ENCODE results near the gene MMP15.
A peak's percentile ranks its signal among the peaks of the same experiment; 100 is the strongest.
"Not testable (repeated sequence)": the region's sequence is repeated elsewhere in the genome, so short reads cannot be mapped to it uniquely, and the experiment has no call there.

MMP15 gene

DNA sequence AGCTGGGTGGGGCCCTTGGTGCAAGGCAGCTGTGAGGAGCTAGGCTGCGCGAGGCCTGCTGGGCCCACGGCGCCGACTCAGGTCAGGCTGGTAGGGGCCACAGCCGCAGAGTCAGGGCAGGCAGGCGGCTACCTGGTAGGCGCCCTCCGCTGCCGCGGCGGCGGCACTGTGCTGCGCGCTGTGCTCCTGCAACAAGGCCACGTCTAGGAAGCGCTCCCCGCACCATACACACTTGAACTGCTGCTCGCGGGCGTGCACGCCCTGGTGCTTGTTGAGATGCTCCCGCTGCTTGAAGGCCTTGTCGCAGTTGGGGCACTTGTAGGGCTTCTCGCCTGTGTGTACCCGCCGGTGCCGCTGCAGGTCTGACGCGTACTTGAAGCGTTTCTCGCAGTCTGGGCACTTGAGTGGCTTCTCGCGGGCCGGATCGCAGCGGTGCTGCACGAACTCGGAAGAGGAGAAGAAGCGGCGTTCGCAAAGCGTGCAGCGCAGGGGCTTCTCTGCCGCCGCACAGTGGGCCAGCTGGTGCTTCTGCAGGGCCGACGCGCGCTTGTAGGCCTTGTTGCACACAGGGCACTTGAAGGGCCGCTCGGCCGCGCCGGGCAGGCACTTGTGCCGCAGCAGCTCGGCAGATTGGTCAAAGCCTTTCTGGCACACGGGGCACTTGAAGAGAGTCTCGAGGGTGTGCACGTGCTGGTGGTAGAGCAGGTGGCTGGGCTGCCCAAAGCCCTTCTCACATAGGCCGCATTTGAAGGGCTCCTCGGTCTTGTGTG is 29.0 kb upstream of the MMP15 start:
- no peak for DNase-seq

DNA sequence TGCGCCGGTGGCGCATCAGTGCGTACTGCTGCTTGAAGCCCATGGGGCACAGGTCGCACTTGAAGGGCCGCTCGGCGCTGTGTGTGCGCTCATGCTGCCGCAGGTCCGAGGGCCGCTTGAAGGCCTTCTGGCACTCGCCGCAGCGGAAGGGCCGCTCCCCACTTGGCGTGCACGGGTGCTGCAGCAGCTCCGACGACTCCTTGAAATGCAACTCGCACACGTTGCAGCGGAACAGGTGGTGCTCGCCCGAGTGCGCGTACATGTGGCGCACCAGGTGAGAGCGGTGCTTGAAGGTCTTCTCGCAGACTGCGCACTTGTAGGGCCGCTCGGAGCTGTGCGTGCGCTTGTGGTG is 28.4 kb upstream of the MMP15 start:
- DNase-seq: no peak

DNA sequence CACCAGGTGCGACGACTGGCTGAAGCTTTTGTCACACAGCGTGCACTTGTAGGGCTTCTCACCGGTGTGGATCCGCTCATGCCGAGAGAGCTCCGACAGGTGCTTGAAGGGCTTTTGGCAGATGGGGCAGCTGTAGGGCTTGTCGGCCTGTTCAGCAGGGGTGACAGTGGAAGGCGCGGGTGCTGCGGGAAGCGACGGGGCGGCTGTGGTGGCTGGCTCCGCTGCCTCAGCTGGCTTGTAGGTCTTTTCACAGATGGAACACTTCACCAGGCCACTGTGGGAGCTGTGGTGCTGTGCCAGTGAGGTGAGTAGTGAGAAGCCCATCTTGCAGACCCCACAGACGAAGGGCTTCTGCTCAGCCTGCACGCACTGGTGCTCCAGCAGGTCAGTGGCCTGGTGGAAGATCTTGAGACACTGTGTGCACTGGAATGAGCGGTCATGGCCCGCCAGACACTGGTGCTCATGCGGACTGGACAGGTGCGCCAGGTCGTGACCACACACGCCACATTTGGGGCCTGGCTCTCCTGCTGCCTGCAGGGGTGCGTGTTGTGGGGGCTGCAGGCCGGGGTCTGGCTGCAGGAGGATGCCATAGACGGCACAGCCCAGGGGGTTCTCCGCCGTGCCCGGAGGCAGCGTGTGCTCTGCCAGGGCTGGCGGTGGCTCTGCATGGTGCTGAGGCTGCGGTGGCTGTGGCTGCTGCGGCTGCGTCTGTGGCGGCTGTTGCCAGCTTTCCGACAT is 27.9 kb upstream of the MMP15 start:
- DNase-seq: no peak

DNA sequence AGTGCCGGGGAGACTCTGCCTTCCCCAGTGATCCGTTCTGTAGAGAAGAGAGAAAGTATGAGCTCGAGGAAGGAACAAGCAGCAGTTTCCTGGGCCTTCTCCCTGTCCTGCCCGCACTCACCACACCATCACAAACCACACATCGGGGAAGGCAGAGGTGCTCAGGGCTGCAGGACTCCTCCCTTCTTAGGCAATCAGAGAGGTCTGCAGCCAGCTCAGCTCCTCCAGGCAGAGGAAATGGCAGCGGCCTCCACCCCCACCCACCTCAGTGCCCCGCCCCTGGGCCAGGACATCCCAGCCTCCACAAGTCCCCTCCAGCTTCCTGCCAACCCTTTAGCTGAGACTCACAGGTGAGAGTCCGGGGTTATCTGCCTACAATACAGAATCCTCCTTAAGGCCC is 27.1 kb upstream of the MMP15 start:
- DNase-seq: peak; percentile 9

DNA sequence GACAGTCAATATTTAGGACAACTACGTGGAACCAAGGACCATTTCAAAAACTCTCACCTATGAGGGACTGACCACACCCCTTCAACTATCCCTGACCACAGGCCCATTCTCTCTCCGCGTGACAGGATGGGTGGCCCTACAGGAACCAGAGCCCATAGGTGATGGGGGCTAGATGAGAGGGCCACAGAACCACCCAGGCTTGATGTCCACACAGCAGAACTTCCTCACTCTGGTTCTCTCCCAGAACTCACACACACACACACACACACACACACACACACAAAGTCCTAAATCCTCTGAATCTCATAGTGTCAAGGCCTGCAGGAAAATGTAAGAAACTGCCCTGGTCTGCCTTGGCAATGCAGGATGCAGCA is 26.6 kb upstream of the MMP15 start:
- DNase-seq: no peak

DNA sequence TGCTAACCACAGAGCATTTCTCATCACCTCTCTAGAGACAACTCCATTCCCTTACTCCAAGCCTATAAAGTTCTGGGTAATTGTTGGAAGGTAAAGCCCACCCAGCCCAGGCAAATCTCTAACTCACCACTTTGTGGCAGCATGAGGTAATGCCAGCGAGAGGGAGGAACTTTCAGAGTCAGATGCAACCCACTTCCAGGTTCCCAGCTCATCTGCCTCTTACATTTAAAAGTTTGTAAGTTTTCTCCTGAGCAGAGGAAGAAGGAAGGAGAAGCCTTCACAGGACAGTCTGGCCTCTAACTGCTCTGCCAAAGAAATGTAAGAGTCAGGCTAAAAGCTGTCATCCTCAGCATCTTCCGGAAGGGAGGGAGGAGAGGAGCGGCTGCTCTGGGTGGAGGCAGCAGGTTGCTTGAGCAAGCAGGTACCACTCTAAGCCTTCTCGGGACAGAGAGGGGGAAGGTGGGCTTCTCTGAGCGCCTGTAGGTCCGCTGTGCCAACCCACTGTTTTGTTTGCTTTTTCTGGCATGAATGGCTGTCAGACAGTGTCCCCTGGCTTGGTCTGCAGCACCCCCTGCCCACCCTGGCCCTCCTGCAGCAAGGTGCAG is 26.1 kb upstream of the MMP15 start:
- peak; percentile 4 for DNase-seq

DNA sequence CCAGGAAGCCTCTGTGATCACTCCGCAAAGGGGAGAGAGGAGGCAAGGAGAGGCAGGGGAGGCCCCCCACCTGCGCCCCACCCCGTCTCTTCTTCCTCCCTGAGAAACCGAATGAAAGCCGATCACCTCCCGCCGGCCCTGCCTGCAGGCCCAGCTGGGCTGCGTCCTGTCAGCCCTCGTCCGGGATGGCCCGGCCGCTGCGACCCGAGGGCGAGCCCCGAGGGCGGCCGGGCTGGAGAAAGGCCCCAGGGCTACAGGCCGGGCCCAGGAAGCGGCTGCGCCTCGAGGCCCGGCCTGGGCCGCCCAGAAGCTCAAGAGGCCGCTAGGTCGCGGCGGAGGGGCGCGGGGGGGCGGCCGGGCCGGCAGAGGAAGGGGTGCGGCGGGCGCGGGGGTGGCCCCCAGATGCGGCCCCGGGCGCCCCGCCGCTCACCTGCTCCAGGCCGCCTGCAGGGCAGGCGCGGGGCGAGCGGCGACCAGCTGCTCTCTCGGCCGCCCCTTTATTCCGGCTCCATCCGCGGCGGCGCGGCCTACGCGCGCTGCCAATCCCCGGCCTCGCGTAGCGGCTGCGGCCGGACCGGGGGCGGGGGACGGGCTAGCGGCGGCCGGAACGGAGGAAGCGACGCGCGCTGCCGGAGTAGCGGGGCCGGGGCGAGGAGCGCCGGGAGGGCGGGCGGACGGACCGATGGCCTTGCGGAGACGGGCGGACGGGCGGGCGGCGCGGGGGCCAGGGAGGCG is 25.4 kb upstream of the MMP15 start, which contains the start of gene ZNF319:
TSS of gene ZNF319 (minus strand) at position 702 of the 735 bp plus-strand sequence. CDS start 2,407 bp downstream, outside the sequence.
- DNase-seq: no peak

DNA sequence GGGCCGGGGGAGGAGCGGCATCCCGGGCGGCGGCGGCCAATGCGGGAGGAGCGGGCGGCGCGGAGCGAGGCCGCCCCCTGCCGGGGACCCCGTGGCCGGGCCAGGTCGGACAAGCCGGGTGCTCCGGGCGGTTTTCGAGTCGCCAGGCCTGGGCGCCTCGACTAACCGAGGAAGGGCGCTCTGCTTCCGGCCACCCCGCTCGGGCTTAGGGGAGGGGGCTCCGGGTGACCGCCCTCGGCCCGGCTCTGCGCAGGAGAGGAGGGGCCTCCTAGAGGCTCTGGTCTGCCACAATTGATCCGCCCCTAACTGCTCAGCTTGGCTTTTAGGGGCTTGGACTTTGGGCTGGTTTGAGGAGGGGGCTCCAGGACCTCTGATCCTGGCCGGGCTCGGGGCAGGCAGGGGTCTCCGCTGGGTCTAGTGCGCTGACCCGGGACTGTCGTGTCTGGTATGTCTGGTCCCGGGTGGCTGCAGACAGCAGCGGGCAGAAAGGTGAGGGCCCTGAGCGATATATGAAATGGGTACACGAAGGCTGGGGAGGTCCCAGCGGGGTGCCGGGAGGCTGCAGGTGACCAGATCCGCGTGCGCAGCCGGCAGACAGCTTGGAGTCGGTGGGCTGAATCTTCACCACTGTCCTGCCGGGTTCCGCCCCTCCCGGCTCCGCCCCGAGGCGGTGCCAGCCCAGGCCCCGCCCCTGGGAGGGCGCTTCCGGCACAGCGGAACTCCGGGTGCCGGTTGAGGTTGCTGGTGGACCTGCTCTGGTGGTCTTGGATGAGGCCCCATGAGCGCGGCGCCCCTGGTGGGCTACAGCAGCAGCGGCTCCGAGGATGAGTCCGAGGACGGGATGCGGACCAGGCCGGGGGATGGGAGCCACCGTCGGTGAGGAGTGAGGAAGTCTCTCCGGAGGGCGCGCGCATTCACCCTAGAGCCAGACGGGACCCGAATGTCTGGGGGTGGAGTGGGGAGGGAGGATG is 24.6 kb upstream of the MMP15 start, which contains the start of gene USB1:
TSS of gene USB1 (plus strand) at position 702 of the 971 bp plus-strand sequence. CDS start at position 779, 77 bp downstream.
- peak; percentile 53 for DNase-seq

DNA sequence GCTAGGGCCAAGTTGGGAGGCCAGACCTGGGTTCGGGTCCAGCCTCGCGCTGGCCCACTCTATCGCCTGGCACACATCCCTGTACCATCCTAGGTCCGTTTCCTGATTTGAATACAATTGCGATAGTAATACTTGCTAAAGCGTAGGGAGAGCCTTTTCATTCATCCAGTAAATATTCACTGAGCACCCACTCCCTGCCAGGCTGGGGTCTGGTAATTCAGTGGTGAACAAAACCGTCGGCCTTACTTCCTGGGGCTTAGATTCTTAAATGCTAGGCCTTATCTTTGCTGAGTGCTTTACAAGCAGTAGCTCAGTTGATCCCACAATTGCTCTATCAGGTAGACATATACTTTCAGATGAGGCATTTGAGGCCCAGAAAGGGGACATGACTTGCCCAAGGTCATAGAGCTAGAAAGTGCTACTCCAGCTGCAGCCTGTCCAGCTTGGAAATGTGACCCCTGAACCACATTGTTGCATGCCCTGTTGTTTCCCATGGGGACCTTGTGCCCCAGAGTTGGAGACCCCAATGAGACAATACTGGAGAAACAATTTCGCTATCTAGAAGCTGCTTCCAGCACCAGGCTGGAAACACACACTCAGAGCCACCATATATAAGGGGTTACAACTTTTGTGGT is 23.7 kb upstream of the MMP15 start:
- no peak for DNase-seq

DNA sequence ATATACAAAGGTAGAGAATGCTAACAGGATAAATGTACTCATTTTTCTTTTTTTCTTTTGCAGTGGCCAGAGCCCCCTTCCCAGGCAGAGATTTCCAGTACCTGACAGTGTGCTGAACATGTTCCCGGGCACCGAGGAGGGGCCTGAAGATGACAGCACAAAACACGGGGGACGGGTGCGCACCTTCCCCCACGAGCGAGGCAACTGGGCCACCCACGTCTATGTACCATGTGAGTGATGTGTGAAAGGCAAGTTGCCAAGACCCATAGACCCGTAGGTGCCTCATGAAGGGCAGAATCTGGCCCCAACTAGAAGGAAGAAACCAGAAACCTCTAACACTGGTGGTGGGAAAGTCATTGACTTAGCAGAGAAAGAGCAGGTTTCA is 23.1 kb upstream of the MMP15 start:
- DNase-seq: no peak

DNA sequence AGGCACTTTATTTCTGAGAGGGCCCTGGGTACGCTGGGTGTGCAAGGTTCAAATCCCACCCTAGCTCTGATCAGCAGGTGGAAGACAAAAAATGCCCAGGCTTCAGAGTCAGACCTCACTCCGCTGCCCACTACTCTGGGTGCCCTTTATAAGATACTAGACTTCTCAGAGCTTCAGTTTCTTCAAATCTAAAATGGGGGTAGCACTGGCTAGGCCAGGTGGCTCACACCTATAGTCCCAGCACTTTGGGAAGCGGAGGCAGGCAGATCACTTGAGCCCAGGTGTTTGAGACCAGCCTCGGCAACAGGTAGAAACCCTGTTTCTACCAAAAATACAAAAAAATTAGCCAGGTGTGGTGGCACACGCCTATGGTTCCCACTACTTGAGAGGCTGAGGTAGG is 22.6 kb upstream of the MMP15 start:
- DNase-seq: no peak

DNA sequence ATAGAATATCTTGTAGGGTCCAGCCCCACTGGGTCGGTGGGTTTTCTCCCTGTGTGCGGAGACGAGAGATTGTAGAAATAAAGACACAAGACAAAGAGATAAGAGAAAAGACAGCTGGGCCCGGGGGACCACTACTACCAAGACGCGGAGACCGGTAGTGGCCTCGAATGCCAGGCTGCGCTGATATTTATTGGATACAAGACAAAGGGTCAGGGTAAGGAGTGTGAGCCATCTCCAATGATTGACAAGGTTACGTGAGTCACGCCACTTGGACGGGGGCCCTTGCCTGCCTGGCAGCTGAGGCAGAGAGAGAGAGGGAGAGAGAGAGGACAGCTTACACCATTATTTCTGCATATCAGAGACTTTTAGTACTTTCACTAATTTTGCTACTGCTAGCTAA is 20.8 kb upstream of the MMP15 start:
- DNase-seq: not testable (repeated sequence)

DNA sequence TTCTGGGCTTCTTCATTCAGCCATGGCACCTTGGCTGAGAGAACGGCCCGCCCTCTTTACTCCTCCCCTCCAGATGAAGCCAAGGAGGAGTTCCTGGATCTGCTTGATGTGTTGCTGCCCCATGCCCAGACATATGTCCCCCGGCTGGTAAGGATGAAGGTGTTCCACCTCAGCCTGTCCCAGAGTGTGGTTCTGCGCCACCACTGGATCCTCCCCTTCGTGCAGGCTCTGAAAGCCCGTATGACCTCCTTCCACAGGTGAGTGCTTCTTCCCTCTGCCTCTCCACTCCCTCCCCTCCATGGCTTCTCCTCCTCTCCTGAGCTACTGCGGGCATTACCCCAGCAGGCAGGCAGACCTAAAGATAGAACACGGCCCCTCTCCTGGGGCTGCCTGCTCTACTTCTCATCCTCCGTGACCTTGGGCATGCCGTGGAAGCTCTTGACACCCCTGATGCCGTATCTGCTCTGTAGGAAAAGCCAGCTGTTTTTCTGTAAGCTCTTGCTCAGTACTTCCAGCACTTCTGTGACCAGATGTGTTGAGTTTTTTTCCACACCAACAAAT is 15.6 kb upstream of the MMP15 start:
- no peak for DNase-seq

DNA sequence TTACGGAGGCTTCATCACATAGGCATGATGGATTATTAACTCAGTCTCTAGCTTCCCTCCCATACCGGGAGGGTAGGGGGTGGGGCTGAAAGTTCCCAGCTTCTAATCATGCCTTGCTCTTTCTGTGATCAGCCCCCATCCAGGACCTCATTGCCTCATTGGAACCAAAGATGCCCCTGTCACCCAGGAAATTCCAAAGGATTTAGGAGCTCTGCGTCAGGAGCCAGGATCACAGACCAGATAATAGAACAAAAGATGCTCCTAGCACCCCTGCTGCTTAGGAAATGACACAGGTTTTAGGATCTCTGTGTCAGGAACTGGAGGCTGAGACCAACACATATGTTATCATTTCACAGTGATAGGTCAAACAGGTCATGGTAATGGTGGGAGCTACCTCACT is 14.7 kb upstream of the MMP15 start:
- no peak for DNase-seq

DNA sequence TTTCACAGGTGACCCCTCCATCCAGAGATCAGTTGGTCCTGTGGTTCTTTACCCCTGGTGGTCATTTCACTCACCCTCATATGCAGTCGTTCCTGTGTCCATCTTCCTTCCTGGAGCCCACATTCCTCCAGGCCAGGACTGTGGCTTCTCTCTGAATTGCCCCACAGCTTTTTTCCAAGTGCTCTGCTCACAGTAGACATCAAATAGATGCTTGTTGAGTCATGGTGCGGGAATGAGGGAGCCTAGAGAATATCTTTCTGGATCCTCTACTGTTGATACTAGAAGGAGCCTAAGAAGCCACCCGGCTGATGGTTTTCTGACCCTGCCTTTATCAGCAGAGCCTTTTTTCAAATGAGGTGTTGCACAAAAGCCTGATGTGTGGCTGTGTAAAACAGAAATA is 13.9 kb upstream of the MMP15 start:
- no peak for DNase-seq

DNA sequence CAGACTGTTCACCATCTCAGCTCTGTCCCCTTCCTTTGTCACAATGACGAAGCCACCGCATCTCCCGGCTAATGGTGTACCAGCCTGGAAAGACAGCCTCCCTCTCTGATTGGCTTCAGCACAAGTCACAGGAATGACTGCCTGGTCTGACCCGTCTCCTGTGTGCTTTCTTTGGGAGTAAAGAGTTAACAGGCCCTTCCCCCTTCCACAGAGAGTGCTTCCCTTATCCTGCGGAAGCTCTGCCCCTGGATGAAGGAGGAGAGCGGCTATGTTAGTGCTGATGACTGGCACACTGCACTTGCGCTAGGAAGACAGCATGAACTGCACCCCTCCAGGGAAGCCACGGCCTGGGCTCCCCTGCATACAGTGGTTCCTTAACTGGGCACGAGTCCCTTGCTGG is 13.1 kb upstream of the MMP15 start:
- DNase-seq: no peak

DNA sequence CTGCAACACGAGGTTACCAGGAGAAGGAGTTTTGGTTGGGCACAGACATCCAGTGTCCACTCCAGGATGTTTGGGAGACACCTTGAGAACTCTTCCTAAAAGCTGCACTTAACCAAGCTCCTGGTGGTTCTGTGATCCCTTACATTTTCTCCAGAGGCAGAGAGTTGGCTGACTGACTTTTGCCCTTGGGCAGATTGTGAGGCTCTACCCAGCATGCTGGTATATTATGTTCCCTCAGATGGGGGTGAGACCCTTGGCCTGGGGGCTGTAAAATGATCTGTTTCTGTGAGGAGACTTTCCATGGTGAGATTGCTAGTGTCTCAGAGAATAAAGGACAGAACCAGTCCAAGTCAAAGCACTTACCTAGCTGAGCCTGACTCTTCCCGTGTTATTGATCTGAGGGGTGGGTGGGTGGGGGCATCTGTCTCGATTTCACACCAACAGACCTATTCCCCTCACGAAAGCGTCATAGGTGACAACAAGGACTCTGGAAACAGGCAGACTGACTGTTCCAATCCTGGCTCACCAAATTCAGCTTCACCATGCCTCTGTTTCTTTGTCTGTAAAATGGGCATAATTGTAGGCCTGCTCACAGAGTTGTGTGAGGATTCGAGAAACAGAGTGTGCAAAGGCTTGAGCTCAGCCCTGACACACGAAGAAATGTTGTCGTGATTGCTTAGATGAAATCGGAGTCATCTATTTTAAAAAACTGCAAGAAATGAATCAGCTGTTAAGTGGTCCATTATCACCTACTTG is 12.2 kb upstream of the MMP15 start:
- DNase-seq: no peak

DNA sequence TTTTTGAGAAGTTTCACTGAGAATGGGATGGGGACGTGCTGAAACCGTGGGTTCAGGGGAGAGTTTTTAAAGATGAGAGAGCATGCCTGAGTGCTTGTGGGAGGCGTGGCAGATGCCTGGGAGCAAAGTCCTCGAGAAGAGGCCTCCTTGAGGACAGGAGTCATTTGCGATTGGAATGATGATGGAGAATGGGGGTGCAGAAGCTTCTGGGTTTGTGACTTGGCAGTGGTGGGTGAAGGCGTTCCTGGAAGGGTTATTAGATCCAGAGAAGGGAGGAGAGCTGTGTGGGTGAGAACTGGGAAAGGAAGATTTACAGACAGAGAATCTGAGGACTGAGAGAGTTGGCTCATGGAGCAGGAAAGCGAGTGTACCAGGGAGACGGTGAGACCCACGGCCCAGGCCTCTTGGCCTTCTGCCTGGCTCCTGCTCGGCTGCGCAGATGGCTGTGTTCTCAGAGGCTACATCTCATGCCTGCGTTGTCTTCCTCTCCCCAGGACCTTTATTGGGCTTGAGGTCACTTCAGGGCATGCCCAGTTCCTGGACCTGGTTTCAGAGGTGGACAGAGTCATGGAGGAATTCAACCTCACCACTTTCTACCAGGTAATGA is 8.6 kb upstream of the MMP15 start:
- no peak for DNase-seq

DNA sequence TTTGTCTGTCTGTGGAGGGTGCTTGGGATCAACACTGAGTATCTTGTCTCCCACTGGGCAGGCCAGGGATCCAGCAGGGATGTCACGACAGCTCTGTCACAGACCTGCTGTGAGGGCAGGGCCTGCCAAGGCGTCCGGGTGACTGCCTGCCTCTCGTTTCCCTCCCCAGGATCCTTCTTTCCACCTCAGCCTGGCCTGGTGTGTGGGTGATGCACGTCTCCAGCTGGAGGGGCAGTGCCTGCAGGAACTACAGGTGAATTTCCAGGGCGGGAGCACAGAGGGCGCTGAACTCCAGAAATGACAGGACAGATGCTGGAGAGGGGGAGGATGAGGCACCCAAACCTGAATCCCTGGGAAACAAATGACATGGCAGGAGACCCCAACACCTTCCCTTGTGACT is 6.8 kb upstream of the MMP15 start:
- no peak for DNase-seq
